ENCODE results near the gene CHST7. TPM values are rescaled to one million over a fixed set of nuclear protein-coding genes. Genes with fewer than 3 reads are reported as not detected.

CHST7 gene
- total and polyA plus RNA-seq, 2 experiments from 2014 or later: 5.6 to 7.8 TPM

GRCh38 chrX:46575586-46575985, 2.0 kb downstream of the CHST7 start:
- Histone ChIP-seq H3K36me3 (replicated peaks; ENCODE audit: insufficient read depth, low read depth) (no peaks in the 10 kb centered on the region), H4K20me1 (ENCODE audit: insufficient read depth, poor library complexity, severe bottlenecking) (no peaks in the 10 kb centered on the region), H3K4me2 (peak overlapping the region; percentile 91), H2AFZ (no peak overlapping the region), H3K4me3 (no peak overlapping the region), H3K4me1 (ENCODE audit: insufficient read depth) (no peaks in the 10 kb centered on the region), H3K9me2 (replicated peaks; ENCODE audit: insufficient read depth) (no peaks in the 10 kb centered on the region), H3K9me3 (ENCODE audit: low read depth) (no peaks in the 10 kb centered on the region), H3K27ac (no peak overlapping the region), H3K27me3 (peaks cover 3% of the 10 kb centered on the region), H3K79me2 (no peaks in the 10 kb centered on the region)
- 45% methylated on average over 6 of the region's 6 CpGs for WGBS (ENCODE audit: low lambda C conversion rate, missing lambda C conversion rate)
- no peak for DNase-seq (ENCODE audit: low spot score)
- TF ChIP-seq EZH2phosphoT487 (IDR thresholded peaks at IDR 0.05; ENCODE audit: low read depth, severe bottlenecking, unreplicated experiment): no peak
- TF ChIP-seq EZH2 (IDR thresholded peaks at IDR 0.05; ENCODE audit: borderline replicate concordance): no peak
- no peak for TF ChIP-seq CTCF (IDR thresholded peaks at IDR 0.05; ENCODE audit: poor library complexity)

GRCh38 chrX:46575991-46576392, 2.4 kb downstream of the CHST7 start:
- Histone ChIP-seq H3K9me3 (ENCODE audit: low read depth) (no peaks in the 10 kb centered on the region), H3K9me2 (replicated peaks; ENCODE audit: insufficient read depth) (no peaks in the 10 kb centered on the region), H3K4me2 (peak overlapping the region; percentile 91), H3K4me1 (ENCODE audit: insufficient read depth) (no peaks in the 10 kb centered on the region), H3K36me3 (replicated peaks; ENCODE audit: insufficient read depth, low read depth) (no peaks in the 10 kb centered on the region), H3K27ac (no peak overlapping the region), H3K4me3 (no peak overlapping the region), H3K79me2 (no peaks in the 10 kb centered on the region), H4K20me1 (ENCODE audit: insufficient read depth, poor library complexity, severe bottlenecking) (no peaks in the 10 kb centered on the region), H3K27me3 (peaks cover 3% of the 10 kb centered on the region), H2AFZ (no peak overlapping the region)
- no peak for DNase-seq (ENCODE audit: low spot score)
- WGBS (ENCODE audit: low lambda C conversion rate, missing lambda C conversion rate): 25% methylated on average over 5 of the region's 6 CpGs
- no peak for TF ChIP-seq CTCF (IDR thresholded peaks at IDR 0.05; ENCODE audit: poor library complexity)

GRCh38 chrX:46576458-46576857, 2.9 kb downstream of the CHST7 start:
- Histone ChIP-seq H3K27ac (no peak overlapping the region), H3K27me3 (peaks cover 3% of the 10 kb centered on the region), H2AFZ (no peak overlapping the region), H4K20me1 (ENCODE audit: insufficient read depth, poor library complexity, severe bottlenecking) (no peaks in the 10 kb centered on the region), H3K4me2 (peak overlapping the region; percentile 91), H3K4me1 (ENCODE audit: insufficient read depth) (no peaks in the 10 kb centered on the region), H3K9me2 (replicated peaks; ENCODE audit: insufficient read depth) (no peaks in the 10 kb centered on the region), H3K79me2 (no peaks in the 10 kb centered on the region), H3K36me3 (replicated peaks; ENCODE audit: insufficient read depth, low read depth) (no peaks in the 10 kb centered on the region), H3K9me3 (ENCODE audit: low read depth) (no peaks in the 10 kb centered on the region), H3K4me3 (no peak overlapping the region)
- no peak for DNase-seq (ENCODE audit: low spot score)
- WGBS (ENCODE audit: low lambda C conversion rate, missing lambda C conversion rate): 52% methylated on average over 3 of the region's 3 CpGs
- no peak for TF ChIP-seq EZH2 (IDR thresholded peaks at IDR 0.05; ENCODE audit: borderline replicate concordance)
- TF ChIP-seq EZH2phosphoT487 (IDR thresholded peaks at IDR 0.05; ENCODE audit: low read depth, severe bottlenecking, unreplicated experiment): no peak
- TF ChIP-seq CTCF (IDR thresholded peaks at IDR 0.05; ENCODE audit: poor library complexity): no peak

Measured in hepatocyte (in vitro differentiated cells).